Activated B cell treated with CpG ODN at 0.5 μM for 24 hours (primary cell): Measurements from ENCODE around the gene SMIM24. TPM values are rescaled to one million over a fixed set of nuclear protein-coding genes. Genes with fewer than 3 reads are reported as not detected.
"Not testable (repeated sequence)": the region's sequence is repeated elsewhere in the genome, so short reads cannot be mapped to it uniquely, and the experiment has no call there.

ENCODE experiments used
- ATAC-seq: fragments of 200-7000 bp; cut with Tn5 transposase; one replicate; pipeline ENCODE4 v1.10.0; 2021; ENCODE audit warnings: low read depth, mild to moderate bottlenecking, moderate library complexity
- CTCF ChIA-PET: fragments of 350-600 bp; sonication (Branson Sonifier 250); formaldehyde crosslinking; loops from one replicate; lab custom pipeline; 2021; ENCODE audit warnings: antibody characterized with exemption; lab: Charles Lee
- POLR2A ChIA-PET: fragments of 350-600 bp; sonication (Branson Sonifier 250); formaldehyde crosslinking; loops from one replicate; lab custom pipeline; 2021; ENCODE audit warnings: antibody characterized with exemption; lab: Charles Lee
- DNase-seq: peaks from one replicate; pipeline ENCODE4 v3.0.0; 2022
- H3K27ac Mint-ChIP-seq: one replicate; pipeline ENCODE4 v1.8.0; 2020; ENCODE audit warnings: mixed read lengths
- H3K27me3 Mint-ChIP-seq: one replicate; pipeline ENCODE4 v1.8.0; 2021; ENCODE audit warnings: mixed read lengths
- H3K36me3 Mint-ChIP-seq: one replicate; pipeline ENCODE4 v1.8.0; 2021; ENCODE audit warnings: low read depth, mixed read lengths
- H3K4me1 Mint-ChIP-seq: one replicate; pipeline ENCODE4 v1.8.0; 2021; ENCODE audit warnings: mixed read lengths
- H3K4me3 Mint-ChIP-seq: one replicate; pipeline ENCODE4 v1.8.0; 2020; ENCODE audit warnings: mild to moderate bottlenecking, mixed read lengths
- H3K9me3 Mint-ChIP-seq: one replicate; pipeline ENCODE4 v1.8.0; 2020; ENCODE audit warnings: mixed read lengths
- CTCF ChIP-seq: fragments of 200-600 bp; IDR thresholded peaks from one replicate; pipeline ENCODE4 v1.8.0; 2022; ENCODE audit warnings: antibody characterized with exemption, mild to moderate bottlenecking
- intact Hi-C: fragments of 100-400 bp; cut with micrococcal nuclease; formaldehyde crosslinking; loops from one replicate; pipeline ENCODE4 v1.15.1; 2024
- total RNA-seq: library from RNA; stranded (reverse); gene quantifications from 2 replicates; pipeline ENCODE4 v1.2.3, GENCODE V29; 2022

SMIM24 gene
- total RNA-seq, 1 donor from 2014 or later, result not detected

- Mint-ChIP-seq H3K4me1 (peaks cover 6% of the 10 kb centered on the region), H3K27ac (no peak overlapping the region), H3K27me3 (no peaks in the 10 kb centered on the region), H3K9me3 (no peaks in the 10 kb centered on the region), H3K4me3 (no peak overlapping the region), H3K36me3 (peaks cover 32% of the 10 kb centered on the region)
- ChIA-PET POLR2A (interaction anchor here (0.7 kb wide), 1 partner anchor 91 kb away, joined by 6 read pairs; no protein-coding TSS in a partner anchor), CTCF (no interaction called here)
- ATAC-seq (no peak), DNase-seq (no peak)
- intact Hi-C loops, result no loop called here
- no peak for TF ChIP-seq CTCF
Observed at GRCh38 chr19:3452171-3452941, 28.0 kb downstream of the SMIM24 start.

GRCh38 chr19:3451451-3451866 lies 28.9 kb downstream of the SMIM24 start:
- DNase-seq, result no peak

GRCh38 chr19:3450796-3451411 lies 29.4 kb downstream of the SMIM24 start:
- no peak overlapping the region for H3K4me3 Mint-ChIP-seq
- peaks cover 32% of the 10 kb centered on the region for H3K36me3 Mint-ChIP-seq
- ATAC-seq, result no peak
- DNase-seq, result no peak
- no peak overlapping the region for H3K27ac Mint-ChIP-seq
- no peak for TF ChIP-seq CTCF
- peaks cover 2% of the 10 kb centered on the region for H3K4me1 Mint-ChIP-seq
- no peaks in the 10 kb centered on the region for H3K9me3 Mint-ChIP-seq
- intact Hi-C loops, result no loop called here
- POLR2A ChIA-PET, result interaction anchor here (0.7 kb wide), 1 partner anchor 40 kb away, joined by 4 read pairs; no protein-coding TSS in a partner anchor
- no peaks in the 10 kb centered on the region for H3K27me3 Mint-ChIP-seq
- CTCF ChIA-PET, result no interaction called here

More at GRCh38 chr19:3451451-3451866, 28.9 kb downstream of the SMIM24 start:
- POLR2A ChIA-PET, result interaction anchor here (0.7 kb wide), 2 partner anchors 39 to 90 kb away, joined by 4 to 6 read pairs; no protein-coding TSS in a partner anchor
- intact Hi-C loops, result no loop called here
- H3K4me3 Mint-ChIP-seq, result no peak overlapping the region
- no peak for TF ChIP-seq CTCF
- no peak overlapping the region for H3K27ac Mint-ChIP-seq
- no peak for ATAC-seq
- peaks cover 2% of the 10 kb centered on the region for H3K4me1 Mint-ChIP-seq
- CTCF ChIA-PET, result no interaction called here
- H3K36me3 Mint-ChIP-seq, result peaks cover 32% of the 10 kb centered on the region
- no peaks in the 10 kb centered on the region for H3K27me3 Mint-ChIP-seq
- no peaks in the 10 kb centered on the region for H3K9me3 Mint-ChIP-seq

GRCh38 chr19:3448616-3449334 lies 31.6 kb downstream of the SMIM24 start:
- Mint-ChIP-seq H3K27ac (no peak overlapping the region), H3K4me1 (peaks cover 7% of the 10 kb centered on the region), H3K9me3 (no peaks in the 10 kb centered on the region), H3K4me3 (no peak overlapping the region), H3K27me3 (no peaks in the 10 kb centered on the region), H3K36me3 (peaks cover 30% of the 10 kb centered on the region)
- ChIA-PET POLR2A (no interaction called here), CTCF (no interaction called here)
- intact Hi-C loops, result no loop called here
- DNase-seq (no peak), ATAC-seq (no peak)
- no peak for TF ChIP-seq CTCF

- intact Hi-C loops, POLR2A ChIA-PET, H3K27ac Mint-ChIP-seq, CTCF ChIA-PET, H3K4me1 Mint-ChIP-seq, ATAC-seq, DNase-seq, H3K4me3 Mint-ChIP-seq, H3K27me3 Mint-ChIP-seq, H3K9me3 Mint-ChIP-seq: not testable (repeated sequence)
- H3K36me3 Mint-ChIP-seq, result peaks cover 18% of the 10 kb centered on the region
Observed at GRCh38 chr19:3446657-3447056, 33.7 kb downstream of the SMIM24 start.
